Endothelial cell (in vitro differentiated cells): ENCODE results near the gene DENND10. TPM values are rescaled to one million over a fixed set of nuclear protein-coding genes. Genes with fewer than 3 reads are reported as not detected.

ENCODE experiments used
- DNase-seq: peaks from one replicate; pipeline ENCODE4 v3.0.0; 2021; ENCODE audit warnings: low spot score
- H3K27ac Mint-ChIP-seq: one replicate; pipeline ENCODE4 v1.8.0; 2021; ENCODE audit warnings: mixed read lengths, inconsistent platforms; ENCODE audit not compliant: unreplicated experiment
- H3K27me3 Mint-ChIP-seq: one replicate; pipeline ENCODE4 v1.8.0; 2021; ENCODE audit warnings: mild to moderate bottlenecking, moderate library complexity, mixed read lengths, inconsistent platforms; ENCODE audit not compliant: unreplicated experiment
- H3K36me3 Mint-ChIP-seq: one replicate; pipeline ENCODE4 v1.8.0; 2021; ENCODE audit warnings: mild to moderate bottlenecking, low read depth, mixed read lengths, inconsistent platforms; ENCODE audit not compliant: unreplicated experiment
- H3K4me1 Mint-ChIP-seq: one replicate; pipeline ENCODE4 v1.8.0; 2021; ENCODE audit warnings: mild to moderate bottlenecking, mixed read lengths, inconsistent platforms; ENCODE audit not compliant: unreplicated experiment
- H3K4me3 Mint-ChIP-seq: one replicate; pipeline ENCODE4 v1.8.0; 2021; ENCODE audit warnings: mild to moderate bottlenecking, mixed read lengths, inconsistent platforms; ENCODE audit not compliant: unreplicated experiment
- H3K9me3 Mint-ChIP-seq: one replicate; pipeline ENCODE4 v1.8.0; 2021; ENCODE audit warnings: mixed read lengths, inconsistent platforms; ENCODE audit not compliant: unreplicated experiment
- total RNA-seq: library from RNA; stranded (reverse); fragmentation: NEBNext Ultra II Directional; extraction: Animal tissue kit (Norgen Biotek cat#: 25700); gene quantifications from one replicate; pipeline ENCODE4 v1.2.1, GENCODE V29; 2021; ENCODE audit not compliant: unreplicated experiment
- TF ChIP-seq, protein P1 (sequence below): fragments of 200-600 bp; sonication (generic); IDR thresholded peaks from one replicate; pipeline ENCODE4 v1.5.0; 2021; ENCODE audit warnings: antibody characterized with exemption; ENCODE audit not compliant: unreplicated experiment

Gene DENND10
- total RNA-seq, 1 donor from 2014 or later, result 40.6 TPM

DNA sequence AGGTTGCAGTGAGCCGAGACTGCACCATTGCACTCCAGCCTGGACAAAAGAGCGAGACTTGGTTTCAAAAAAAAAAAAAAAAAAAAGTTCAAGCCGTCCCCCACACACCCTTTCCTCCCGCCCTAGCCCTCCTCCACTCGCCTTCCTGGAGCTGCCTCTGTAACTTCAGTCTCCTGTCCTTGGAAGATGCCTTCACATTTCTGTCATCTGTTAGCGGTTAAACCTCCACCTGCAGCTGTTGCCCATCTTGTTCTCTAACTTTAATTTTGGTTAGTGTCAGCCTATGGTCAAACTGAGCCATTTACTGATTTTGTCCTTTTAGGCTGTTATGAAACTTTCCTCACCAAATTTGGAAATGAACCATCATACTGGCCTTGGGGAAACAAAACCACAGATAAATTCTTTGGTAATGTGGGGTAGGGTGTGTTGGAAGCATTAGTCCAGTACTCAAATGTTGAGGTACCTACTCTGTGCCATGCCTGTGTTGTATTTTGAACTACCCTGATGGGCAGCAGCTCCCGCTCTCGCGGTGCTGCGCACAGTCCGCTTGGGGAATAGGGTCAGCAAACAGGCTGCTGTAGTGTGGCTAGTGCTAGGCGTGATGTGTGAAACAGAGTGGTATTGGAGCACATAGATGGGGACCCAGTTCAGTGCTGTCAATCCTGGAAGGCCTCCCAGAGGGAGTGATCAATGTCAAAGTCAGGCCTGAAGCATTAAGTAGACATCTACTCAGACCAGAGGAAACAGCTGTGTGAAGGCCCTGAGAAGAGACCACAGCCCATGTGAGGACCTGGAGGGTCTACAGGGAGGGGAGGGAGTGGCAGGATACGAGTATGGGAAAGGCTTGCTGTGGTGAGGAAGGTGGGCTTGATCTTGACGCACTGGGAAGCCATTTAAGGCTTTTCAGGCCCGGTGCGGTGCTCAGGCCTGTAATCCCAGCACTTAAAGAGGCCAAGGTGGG lies 34.7 kb downstream of the DENND10 start:
- Mint-ChIP-seq H3K4me1 (no peaks in the 10 kb centered on the region), H3K9me3 (no peaks in the 10 kb centered on the region), H3K4me3 (peak overlapping the region; percentile 31), H3K27ac (no peak overlapping the region), H3K27me3 (peaks cover 4% of the 10 kb centered on the region), H3K36me3 (peaks cover 13% of the 10 kb centered on the region)
- TF ChIP-seq, protein P1, sequence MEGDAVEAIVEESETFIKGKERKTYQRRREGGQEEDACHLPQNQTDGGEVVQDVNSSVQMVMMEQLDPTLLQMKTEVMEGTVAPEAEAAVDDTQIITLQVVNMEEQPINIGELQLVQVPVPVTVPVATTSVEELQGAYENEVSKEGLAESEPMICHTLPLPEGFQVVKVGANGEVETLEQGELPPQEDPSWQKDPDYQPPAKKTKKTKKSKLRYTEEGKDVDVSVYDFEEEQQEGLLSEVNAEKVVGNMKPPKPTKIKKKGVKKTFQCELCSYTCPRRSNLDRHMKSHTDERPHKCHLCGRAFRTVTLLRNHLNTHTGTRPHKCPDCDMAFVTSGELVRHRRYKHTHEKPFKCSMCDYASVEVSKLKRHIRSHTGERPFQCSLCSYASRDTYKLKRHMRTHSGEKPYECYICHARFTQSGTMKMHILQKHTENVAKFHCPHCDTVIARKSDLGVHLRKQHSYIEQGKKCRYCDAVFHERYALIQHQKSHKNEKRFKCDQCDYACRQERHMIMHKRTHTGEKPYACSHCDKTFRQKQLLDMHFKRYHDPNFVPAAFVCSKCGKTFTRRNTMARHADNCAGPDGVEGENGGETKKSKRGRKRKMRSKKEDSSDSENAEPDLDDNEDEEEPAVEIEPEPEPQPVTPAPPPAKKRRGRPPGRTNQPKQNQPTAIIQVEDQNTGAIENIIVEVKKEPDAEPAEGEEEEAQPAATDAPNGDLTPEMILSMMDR, result no peak
- DNase-seq, result no peak

DNA sequence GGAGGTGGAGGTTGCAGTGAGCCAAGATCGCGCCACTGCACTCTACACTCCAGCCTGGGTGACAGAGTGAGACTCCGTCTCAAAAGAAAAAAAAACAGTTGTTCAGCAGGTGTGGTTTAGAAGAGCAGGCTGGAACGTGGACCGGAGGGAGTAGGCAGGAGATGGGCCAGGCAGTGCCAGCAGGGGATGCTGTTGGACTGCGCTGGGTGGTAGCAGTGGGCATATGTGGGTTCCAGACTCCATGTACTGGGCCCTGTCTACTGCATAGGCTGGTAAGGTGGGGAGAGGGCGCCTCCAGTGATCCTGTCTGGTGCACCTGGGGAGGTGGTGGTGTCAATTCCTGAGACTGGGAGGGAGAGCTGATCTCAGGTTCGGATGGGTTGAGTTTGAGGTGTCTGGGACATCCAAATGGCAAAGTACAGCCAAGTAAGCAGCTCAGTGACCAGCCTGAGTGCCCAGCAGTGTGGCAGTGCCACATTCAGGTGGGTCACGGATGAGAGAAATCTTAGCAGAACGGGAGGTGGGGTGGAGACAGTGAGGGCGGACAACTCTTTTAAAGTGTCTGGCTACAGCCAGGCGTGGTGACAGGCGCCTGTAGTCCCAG lies 35.7 kb downstream of the DENND10 start:
- Mint-ChIP-seq H3K27me3 (peaks cover 3% of the 10 kb centered on the region), H3K36me3 (peaks cover 10% of the 10 kb centered on the region), H3K27ac (no peak overlapping the region), H3K4me3 (peak overlapping the region; percentile 35), H3K4me1 (no peaks in the 10 kb centered on the region), H3K9me3 (no peaks in the 10 kb centered on the region)
- TF ChIP-seq, protein P1, result peak; percentile 25
- DNase-seq, result peak; percentile 52

DNA sequence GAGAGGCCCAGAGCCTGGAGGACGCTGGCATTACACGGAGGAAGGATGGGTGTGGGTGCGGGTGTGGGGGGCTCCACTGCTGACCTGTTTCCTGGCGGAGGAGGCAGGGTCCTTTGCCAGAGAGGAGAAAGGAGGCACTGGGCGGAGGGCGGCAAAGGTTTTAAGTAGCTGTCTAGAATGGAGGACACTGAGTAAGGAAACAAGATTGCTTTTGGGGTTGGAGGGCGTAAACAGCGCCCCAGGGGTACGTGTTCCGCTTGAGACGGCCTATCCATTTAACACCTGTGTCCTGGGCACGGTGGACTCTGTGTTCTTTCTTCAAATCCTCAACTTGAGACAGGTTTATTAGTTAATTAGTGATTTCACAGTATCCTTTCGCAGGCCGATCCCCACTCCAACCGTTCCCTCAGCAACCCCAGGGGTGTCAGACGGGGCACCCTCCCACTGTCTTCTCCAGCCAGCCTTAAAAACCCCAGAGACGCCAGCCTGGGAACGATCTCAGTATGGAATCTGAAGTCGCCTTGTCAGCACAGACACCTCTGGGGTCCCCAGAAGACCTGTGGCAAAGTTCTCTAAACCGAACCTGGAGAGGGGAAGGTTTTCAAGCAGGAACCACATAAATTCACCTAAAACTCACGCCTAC lies 36.8 kb downstream of the DENND10 start:
- no peaks in the 10 kb centered on the region for H3K4me1 Mint-ChIP-seq
- H3K4me3 Mint-ChIP-seq, result peak overlapping the region; percentile 25
- H3K9me3 Mint-ChIP-seq, result no peaks in the 10 kb centered on the region
- no peak for DNase-seq
- H3K36me3 Mint-ChIP-seq, result peaks cover 10% of the 10 kb centered on the region
- peaks cover 3% of the 10 kb centered on the region for H3K27me3 Mint-ChIP-seq
- no peak overlapping the region for H3K27ac Mint-ChIP-seq
- TF ChIP-seq, protein P1, result no peak

GRCh38 chr10:119143657-119144056 lies 39.7 kb downstream of the DENND10 start:
- Mint-ChIP-seq H3K36me3 (peaks cover 10% of the 10 kb centered on the region), H3K9me3 (no peaks in the 10 kb centered on the region), H3K4me1 (no peaks in the 10 kb centered on the region), H3K27ac (no peak overlapping the region), H3K4me3 (no peak overlapping the region), H3K27me3 (peaks cover 3% of the 10 kb centered on the region)
- TF ChIP-seq, protein P1, result no peak
- no peak for DNase-seq
